Caco-2 (cell line): ENCODE results near the gene BAIAP3. TPM values are rescaled to one million over a fixed set of nuclear protein-coding genes. Genes with fewer than 3 reads are reported as not detected.

ENCODE experiments used
- BruUV-seq: library from RNA; stranded (reverse); fragments of 400-500 nt; replicated peaks from 2 replicates; lab custom pipeline; 2021; lab: Mats Ljungman, UMichigan
- CTCF ChIA-PET: fragments of 300-600 bp; sonication (Branson Sonifier 250); formaldehyde crosslinking; loops from one replicate; lab custom pipeline; 2022; ENCODE audit warnings: antibody characterized with exemption; lab: Charles Lee
- POLR2A ChIA-PET: fragments of 300-600 bp; sonication (Branson Sonifier 250); formaldehyde crosslinking; loops from one replicate; lab custom pipeline; 2022; ENCODE audit warnings: antibody characterized with exemption; lab: Charles Lee
- DNase-seq, 2 experiments: peaks; one replicate each; pipeline versions ENCODE4 v3.0.0 to v3.0.0-alpha.2; 2020 to 2022
- H3K27me3 ChIP-seq: replicated peaks from 2 replicates; pipeline ENCODE4 v1.6.0; 2011; ENCODE audit warnings: low read length; ENCODE audit not compliant: control insufficient read depth, insufficient read depth
- H3K36me3 ChIP-seq: 2 replicates; pipeline ENCODE4 v1.5.1; 2011; ENCODE audit warnings: low read length; ENCODE audit not compliant: control insufficient read depth, insufficient read depth
- H3K4me1 ChIP-seq: fragments of 250-450 bp; sonication (Bioruptor Pico); 2 replicates; pipeline ENCODE4 v1.5.1; 2020; ENCODE audit warnings: mild to moderate bottlenecking
- H3K4me3 ChIP-seq: 2 replicates; pipeline ENCODE4 v1.5.1; 2011; ENCODE audit warnings: low read depth, mild to moderate bottlenecking, control low read depth, low read length
- H3K9me3 ChIP-seq: fragments of 250-450 bp; sonication (Bioruptor Pico); 2 replicates; pipeline ENCODE4 v1.5.1; 2020; ENCODE audit warnings: mild to moderate bottlenecking, moderate library complexity
- H3K27ac Mint-ChIP-seq: one replicate; pipeline ENCODE4 v1.8.0; 2022; ENCODE audit warnings: mixed read lengths; ENCODE audit not compliant: unreplicated experiment
- H3K27me3 Mint-ChIP-seq: one replicate; pipeline ENCODE4 v1.8.0; 2022; ENCODE audit warnings: mixed read lengths; ENCODE audit not compliant: insufficient read depth, unreplicated experiment
- H3K36me3 Mint-ChIP-seq: one replicate; pipeline ENCODE4 v1.8.0; 2022; ENCODE audit warnings: mild to moderate bottlenecking, mixed read lengths; ENCODE audit not compliant: insufficient read depth, unreplicated experiment
- H3K4me1 Mint-ChIP-seq: one replicate; pipeline ENCODE4 v1.8.0; 2022; ENCODE audit warnings: low read depth, mixed read lengths; ENCODE audit not compliant: unreplicated experiment
- H3K4me3 Mint-ChIP-seq: one replicate; pipeline ENCODE4 v1.8.0; 2022; ENCODE audit warnings: mild to moderate bottlenecking, moderate library complexity, mixed read lengths; ENCODE audit not compliant: unreplicated experiment
- H3K9me3 Mint-ChIP-seq: one replicate; pipeline ENCODE4 v1.8.0; 2022; ENCODE audit warnings: mixed read lengths; ENCODE audit not compliant: unreplicated experiment
- CTCF ChIP-seq, 2 experiments: fragments of 200-600 bp in 1 of 2; IDR thresholded peaks; 1 replicate in 1 of 2; 2 replicates in 1 of 2; pipeline versions ENCODE4 v1.5.1 to v1.8.0; 2011 to 2022; ENCODE audit warnings: antibody characterized with exemption in 1 of 2, control low read depth in 1 of 2, inconsistent platforms in 1 of 2, low read depth in 1 of 2, low read length in 1 of 2, mild to moderate bottlenecking in 1 of 2, moderate library complexity in 1 of 2; ENCODE audit not compliant: insufficient read depth in 1 of 2, severe bottlenecking in 1 of 2, unreplicated experiment in 1 of 2
- intact Hi-C: fragments of 100-400 bp; cut with micrococcal nuclease; formaldehyde crosslinking; loops from one replicate; pipeline ENCODE4 v1.10.0; 2022; ENCODE audit not compliant: unreplicated experiment
- total RNA-seq: library from RNA; stranded (reverse); gene quantifications from 2 replicates; pipeline ENCODE4 v1.2.3, GENCODE V29; 2022

The BAIAP3 gene
- total RNA-seq, 1 experiment from 2014 or later, result 5.0 TPM

GRCh38 chr16:1288813-1289476 lies 44.5 kb upstream of the BAIAP3 start:
- H3K27me3 ChIP-seq, result no peaks in the 10 kb centered on the region
- peaks cover 9% of the 10 kb centered on the region for H3K4me1 Mint-ChIP-seq
- H3K36me3 ChIP-seq, result no peaks in the 10 kb centered on the region
- CTCF ChIA-PET, result no interaction called here
- POLR2A ChIA-PET, result no interaction called here
- no peak for DNase-seq
- no peaks in the 10 kb centered on the region for H3K9me3 ChIP-seq
- intact Hi-C loops, result no loop called here
- H3K4me1 ChIP-seq, result peaks cover 29% of the 10 kb centered on the region
- TF ChIP-seq CTCF (IDR thresholded peaks at IDR 0.05; ENCODE audit: insufficient read depth in 1 of 2, low read depth in 1 of 2, low read length in 1 of 2, severe bottlenecking in 1 of 2, unreplicated experiment in 1 of 2), result no peak
- peaks cover 9% of the 10 kb centered on the region for H3K36me3 Mint-ChIP-seq
- H3K27me3 Mint-ChIP-seq, result no peaks in the 10 kb centered on the region
- BruUV-seq, result no TSS peak
- H3K27ac Mint-ChIP-seq, result no peak overlapping the region
- H3K4me3 ChIP-seq, result no peak overlapping the region
- H3K4me3 Mint-ChIP-seq, result no peak overlapping the region
- H3K9me3 Mint-ChIP-seq, result no peaks in the 10 kb centered on the region

GRCh38 chr16:1289477-1289866 lies 44.0 kb upstream of the BAIAP3 start:
- Histone ChIP-seq H3K9me3 (no peaks in the 10 kb centered on the region), H3K27me3 (no peaks in the 10 kb centered on the region), H3K36me3 (no peaks in the 10 kb centered on the region), H3K4me3 (no peak overlapping the region), H3K4me1 (peaks cover 35% of the 10 kb centered on the region)
- no peak overlapping the region for H3K27ac Mint-ChIP-seq
- ChIA-PET POLR2A (no interaction called here), CTCF (no interaction called here)
- H3K4me1 Mint-ChIP-seq, result peaks cover 14% of the 10 kb centered on the region
- H3K36me3 Mint-ChIP-seq, result peaks cover 11% of the 10 kb centered on the region
- H3K27me3 Mint-ChIP-seq, result no peaks in the 10 kb centered on the region
- no peak overlapping the region for H3K4me3 Mint-ChIP-seq
- no TSS peak for BruUV-seq
- intact Hi-C loops, result no loop called here
- TF ChIP-seq CTCF (IDR thresholded peaks at IDR 0.05; ENCODE audit: insufficient read depth in 1 of 2, low read depth in 1 of 2, low read length in 1 of 2, severe bottlenecking in 1 of 2, unreplicated experiment in 1 of 2), result no peak
- no peaks in the 10 kb centered on the region for H3K9me3 Mint-ChIP-seq
- DNase-seq, result no peak

GRCh38 chr16:1290063-1290501 lies 43.4 kb upstream of the BAIAP3 start:
- no peaks in the 10 kb centered on the region for H3K27me3 ChIP-seq
- H3K27ac Mint-ChIP-seq, result no peak overlapping the region
- no peaks in the 10 kb centered on the region for H3K27me3 Mint-ChIP-seq
- H3K36me3 ChIP-seq, result no peaks in the 10 kb centered on the region
- no peak for DNase-seq
- ChIA-PET POLR2A (no interaction called here), CTCF (no interaction called here)
- H3K4me3 Mint-ChIP-seq, result no peak overlapping the region
- no peak for TF ChIP-seq CTCF (IDR thresholded peaks at IDR 0.05; ENCODE audit: insufficient read depth in 1 of 2, low read depth in 1 of 2, low read length in 1 of 2, severe bottlenecking in 1 of 2, unreplicated experiment in 1 of 2)
- H3K4me3 ChIP-seq, result no peak overlapping the region
- BruUV-seq, result no TSS peak
- peaks cover 11% of the 10 kb centered on the region for H3K36me3 Mint-ChIP-seq
- peaks cover 18% of the 10 kb centered on the region for H3K4me1 Mint-ChIP-seq
- H3K4me1 ChIP-seq, result peaks cover 36% of the 10 kb centered on the region
- H3K9me3 ChIP-seq, result no peaks in the 10 kb centered on the region
- intact Hi-C loops, result no loop called here
- H3K9me3 Mint-ChIP-seq, result no peaks in the 10 kb centered on the region
